MM.1S (cell line): ENCODE results near the gene GLA.

Experiments
- CTCF ChIP-seq: fragments of 300-600 bp; sonication (generic); IDR thresholded peaks from 2 replicates; pipeline ENCODE4 v1.5.1; 2016; ENCODE audit warnings: antibody characterized with exemption, low read length, mixed read lengths
- EZH2 ChIP-seq: fragments of 300-600 bp; sonication (generic); optimal IDR thresholded peaks from 2 replicates; pipeline ENCODE3; 2017; ENCODE audit warnings: low read depth, mild to moderate bottlenecking, antibody characterized with exemption, low read length, mixed read lengths
- EZH2phosphoT487 ChIP-seq: fragments of 300-600 bp; sonication (generic); IDR thresholded peaks from 2 replicates; pipeline ENCODE4 v1.6.1; 2018; ENCODE audit warnings: antibody characterized with exemption, low read length

- TF ChIP-seq CTCF (no peak), EZH2phosphoT487 (no peak), EZH2 (no peak)
Observed at GRCh38 chrX:101409043-101409442, 1.3 kb upstream of the GLA start.
